Activated CD4-positive, alpha-beta memory T cell treated with anti-CD3 and anti-CD28 coated beads for 36 hours (primary cell): ENCODE results near the gene PABPC1L. TPM values are rescaled to one million over a fixed set of nuclear protein-coding genes. Genes with fewer than 3 reads are reported as not detected.

Source experiments
- CTCF ChIA-PET: fragments of 350-600 bp; sonication (Branson Sonifier 250); formaldehyde crosslinking; loops from one replicate; lab custom pipeline; 2021; ENCODE audit warnings: antibody characterized with exemption, inconsistent platforms; lab: Charles Lee
- POLR2A ChIA-PET: fragments of 350-600 bp; sonication (Branson Sonifier 250); formaldehyde crosslinking; loops from one replicate; lab custom pipeline; 2021; ENCODE audit warnings: antibody characterized with exemption; lab: Charles Lee
- DNase-seq: peaks from one replicate; pipeline ENCODE4 v3.0.0-alpha.2; 2020
- H3K27ac Mint-ChIP-seq: one replicate; pipeline ENCODE4 v1.8.0; 2021; ENCODE audit warnings: mixed read lengths
- H3K27me3 Mint-ChIP-seq: one replicate; pipeline ENCODE4 v1.8.0; 2021; ENCODE audit warnings: mixed read lengths
- H3K36me3 Mint-ChIP-seq: one replicate; pipeline ENCODE4 v1.8.0; 2021; ENCODE audit warnings: mixed read lengths
- H3K4me1 Mint-ChIP-seq: one replicate; pipeline ENCODE4 v1.8.0; 2021; ENCODE audit warnings: low read depth, mixed read lengths
- H3K4me3 Mint-ChIP-seq: one replicate; pipeline ENCODE4 v1.8.0; 2021; ENCODE audit warnings: mild to moderate bottlenecking, mixed read lengths
- H3K9me3 Mint-ChIP-seq: one replicate; pipeline ENCODE4 v1.8.0; 2021; ENCODE audit warnings: mixed read lengths
- intact Hi-C: fragments of 100-400 bp; cut with micrococcal nuclease; formaldehyde crosslinking; loops from one replicate; pipeline ENCODE4 v1.15.1; 2023
- total RNA-seq, 2 experiments: library from RNA; stranded (reverse); gene quantifications; one replicate each; pipeline ENCODE4 v1.2.3, GENCODE V29; 2021

PABPC1L gene
- total RNA-seq, 2 experiments from 2014 or later: 61.5 to 70.7 TPM

DNA sequence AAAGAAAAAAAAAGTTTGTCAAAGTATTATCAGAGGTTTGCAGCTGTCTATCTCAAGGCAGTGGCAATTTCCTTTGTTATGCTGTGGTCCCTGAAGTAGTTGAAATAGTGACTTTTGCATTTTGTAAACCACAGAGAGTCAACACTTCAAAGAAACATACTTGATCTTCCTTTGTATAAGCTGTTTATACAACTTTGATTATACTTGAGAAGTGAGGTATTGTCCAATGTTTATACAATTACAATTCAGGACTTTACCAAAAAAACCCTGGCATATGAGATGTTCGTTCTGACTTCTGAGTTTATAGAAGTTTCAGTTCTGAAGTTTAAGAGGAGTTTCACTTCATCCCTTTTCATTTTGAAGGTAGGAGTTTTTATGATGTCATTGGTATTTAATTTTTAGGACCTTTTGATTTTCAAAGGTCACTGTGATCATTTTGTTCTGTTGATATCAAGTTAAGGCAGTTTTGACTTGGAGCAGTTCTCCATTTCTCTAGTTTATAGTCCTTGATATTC lies 60.4 kb downstream of the PABPC1L start:
- CTCF ChIA-PET: interaction anchor here (0.7 to 2.2 kb wide), 6 partner anchors 10 to 324 kb away, joined by 3 to 8 read pairs (median 4); partner anchors contain the start of gene TOMM34
- no peaks in the 10 kb centered on the region for H3K9me3 Mint-ChIP-seq
- DNase-seq: no peak
- H3K27me3 Mint-ChIP-seq: no peaks in the 10 kb centered on the region
- peak overlapping the region; percentile 98 for H3K27ac Mint-ChIP-seq
- peaks cover 50% of the 10 kb centered on the region for H3K36me3 Mint-ChIP-seq
- peak overlapping the region; percentile 71 for H3K4me3 Mint-ChIP-seq
- intact Hi-C loops: loop anchor here (2.0 kb wide), 1 partner anchor 59 kb away; no protein-coding TSS in a partner anchor
- H3K4me1 Mint-ChIP-seq: peaks cover 64% of the 10 kb centered on the region
- POLR2A ChIA-PET: interaction anchor here (0.6 to 2.8 kb wide), 5 partner anchors 11 to 81 kb away, joined by 3 to 34 read pairs (median 4); partner anchors contain the start of gene TOMM34

DNA sequence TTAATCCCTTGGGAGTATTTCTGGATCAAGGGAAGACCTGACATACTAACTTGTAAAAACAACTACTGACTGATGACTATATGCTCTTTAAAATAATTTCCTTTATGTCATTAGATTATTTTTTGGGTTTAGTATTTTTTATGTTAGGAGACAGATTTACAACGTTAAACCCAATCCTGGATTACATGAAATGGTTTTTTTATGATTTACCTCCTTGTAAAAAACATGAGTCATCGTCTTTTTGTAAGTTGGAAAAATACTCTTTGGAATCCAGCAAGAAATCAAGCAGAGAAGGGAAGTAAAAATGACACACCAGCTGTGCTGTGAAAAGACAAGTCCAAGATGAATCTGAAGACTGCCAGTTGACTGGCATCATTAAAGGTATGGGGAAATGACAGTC lies 63.2 kb downstream of the PABPC1L start:
- H3K9me3 Mint-ChIP-seq: no peaks in the 10 kb centered on the region
- intact Hi-C loops: no loop called here
- H3K4me1 Mint-ChIP-seq: peaks cover 82% of the 10 kb centered on the region
- H3K4me3 Mint-ChIP-seq: no peak overlapping the region
- H3K36me3 Mint-ChIP-seq: peaks cover 54% of the 10 kb centered on the region
- CTCF ChIA-PET: no interaction called here
- POLR2A ChIA-PET: no interaction called here
- DNase-seq: no peak
- peak overlapping the region; percentile 72 for H3K27ac Mint-ChIP-seq
- H3K27me3 Mint-ChIP-seq: no peaks in the 10 kb centered on the region

DNA sequence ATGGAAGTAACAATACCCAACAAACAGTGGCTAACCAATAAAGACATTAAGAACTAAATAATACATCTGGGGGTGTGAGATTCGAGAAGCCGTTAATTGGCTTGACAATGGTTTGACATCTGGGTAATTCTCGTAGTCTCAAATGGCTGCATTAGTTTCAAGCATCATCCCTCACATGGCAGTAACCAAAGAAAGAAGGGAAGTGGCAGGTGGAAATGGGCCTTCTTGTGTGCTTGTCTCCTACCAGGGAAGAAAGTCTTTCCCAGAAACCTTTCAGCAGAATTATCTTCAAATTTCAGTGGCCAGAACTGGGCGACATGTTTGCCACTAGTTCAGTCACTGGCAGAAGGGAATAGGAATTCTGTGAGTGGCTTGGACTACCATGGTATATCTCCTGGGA lies 66.8 kb downstream of the PABPC1L start:
- ChIA-PET POLR2A (interaction anchor here (1.0 to 3.1 kb wide), 2 partner anchors 10 to 17 kb away, joined by 4 to 12 read pairs; partner anchors contain the start of genes STK4 and TOMM34), CTCF (interaction anchor here (2.6 kb wide), 1 partner anchor 134 kb away, joined by 7 read pairs; no protein-coding TSS in a partner anchor)
- DNase-seq: no peak
- intact Hi-C loops: no loop called here
- Mint-ChIP-seq H3K27me3 (no peaks in the 10 kb centered on the region), H3K36me3 (peaks cover 70% of the 10 kb centered on the region), H3K27ac (peak overlapping the region; percentile 50), H3K4me3 (no peak overlapping the region), H3K4me1 (peaks cover 82% of the 10 kb centered on the region), H3K9me3 (no peaks in the 10 kb centered on the region)

DNA sequence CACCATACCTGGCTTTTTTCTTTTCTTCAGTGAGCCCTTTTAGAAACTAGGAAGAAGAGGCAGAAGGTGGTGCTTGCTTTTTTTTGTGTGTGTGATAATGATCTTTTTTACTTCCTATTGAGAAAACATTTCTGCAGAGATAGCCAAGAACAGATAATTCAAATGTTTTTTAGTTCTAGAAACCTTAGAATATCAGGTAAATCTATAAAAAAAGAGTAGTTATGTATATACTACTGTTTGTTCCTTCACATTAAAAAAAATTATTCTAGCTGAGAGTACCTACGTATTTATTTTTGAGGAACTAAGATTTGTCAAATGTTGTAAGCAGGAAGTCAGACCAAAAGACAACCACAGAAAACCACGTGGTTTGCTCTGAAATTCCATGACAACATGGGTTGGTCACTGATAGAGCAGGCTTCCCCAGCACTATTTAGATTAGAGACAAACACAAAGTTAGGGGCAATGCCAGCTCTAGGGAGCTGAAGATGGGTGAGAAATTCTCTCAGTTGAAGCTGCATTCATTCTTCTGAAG lies 69.3 kb downstream of the PABPC1L start:
- intact Hi-C loops: loop anchor here (1.0 kb wide), 2 partner anchors 8 to 11 kb away; no protein-coding TSS in a partner anchor

DNA sequence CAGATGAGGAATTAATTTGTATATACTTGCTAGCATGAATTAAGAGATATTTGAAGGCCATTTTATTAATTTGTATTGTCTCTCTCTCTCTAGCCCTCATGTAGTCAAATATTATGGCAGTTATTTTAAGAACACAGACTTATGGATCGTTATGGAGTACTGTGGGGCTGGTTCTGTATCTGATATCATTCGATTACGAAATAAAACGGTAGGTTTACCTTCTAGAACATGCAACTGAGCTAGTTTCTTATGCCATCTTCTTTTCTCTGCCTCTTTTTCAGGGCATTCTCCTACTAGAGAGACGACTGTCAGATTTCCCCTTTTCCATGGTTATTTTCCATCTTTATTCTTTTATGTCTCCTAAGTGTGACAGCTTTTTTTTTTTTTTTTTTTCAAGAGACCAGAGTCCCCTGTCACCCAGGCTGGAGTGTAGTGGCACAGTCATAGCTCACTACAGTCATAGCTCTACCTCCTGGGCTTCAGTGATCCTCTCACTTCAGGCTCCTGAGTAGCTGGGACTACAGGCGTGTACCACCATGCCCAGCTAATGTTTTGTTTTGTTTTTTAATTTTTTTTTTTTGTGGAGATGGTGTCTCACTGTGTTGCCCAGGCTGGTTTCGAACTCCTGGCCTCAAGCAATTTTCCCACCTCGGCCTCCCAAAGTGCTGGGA lies 72.0 kb downstream of the PABPC1L start:
- H3K27ac Mint-ChIP-seq: peak overlapping the region; percentile 65
- no peaks in the 10 kb centered on the region for H3K9me3 Mint-ChIP-seq
- H3K36me3 Mint-ChIP-seq: peaks cover 58% of the 10 kb centered on the region
- peak; percentile 34 for DNase-seq
- H3K27me3 Mint-ChIP-seq: no peaks in the 10 kb centered on the region
- ChIA-PET CTCF (interaction anchor here (0.6 to 1.4 kb wide), 4 partner anchors 22 to 114 kb away, joined by 3 to 4 read pairs (median 4); partner anchors contain the start of gene TOMM34), POLR2A (interaction anchor here (0.6 to 0.8 kb wide), 5 partner anchors 11 to 392 kb away, joined by 3 to 5 read pairs (median 4); partner anchors contain the start of genes STK4 and SYS1)
- peaks cover 78% of the 10 kb centered on the region for H3K4me1 Mint-ChIP-seq
- H3K4me3 Mint-ChIP-seq: no peak overlapping the region
- intact Hi-C loops: no loop called here

More for the DNA sequence above, 69.3 kb downstream of the PABPC1L start:
- ChIA-PET POLR2A (interaction anchor here (0.6 to 3.1 kb wide), 6 partner anchors 8 to 19 kb away, joined by 3 to 12 read pairs (median 4); partner anchors contain the start of genes STK4 and TOMM34), CTCF (interaction anchor here (1.0 to 2.2 kb wide), 3 partner anchors 11 to 315 kb away, joined by 3 to 10 read pairs (median 4); no protein-coding TSS in a partner anchor)
- Mint-ChIP-seq H3K27ac (peak overlapping the region; percentile 88), H3K36me3 (peaks cover 69% of the 10 kb centered on the region), H3K4me3 (peak overlapping the region; percentile 50), H3K4me1 (peaks cover 79% of the 10 kb centered on the region), H3K9me3 (no peaks in the 10 kb centered on the region), H3K27me3 (no peaks in the 10 kb centered on the region)
- peak; percentile 77 for DNase-seq

DNA sequence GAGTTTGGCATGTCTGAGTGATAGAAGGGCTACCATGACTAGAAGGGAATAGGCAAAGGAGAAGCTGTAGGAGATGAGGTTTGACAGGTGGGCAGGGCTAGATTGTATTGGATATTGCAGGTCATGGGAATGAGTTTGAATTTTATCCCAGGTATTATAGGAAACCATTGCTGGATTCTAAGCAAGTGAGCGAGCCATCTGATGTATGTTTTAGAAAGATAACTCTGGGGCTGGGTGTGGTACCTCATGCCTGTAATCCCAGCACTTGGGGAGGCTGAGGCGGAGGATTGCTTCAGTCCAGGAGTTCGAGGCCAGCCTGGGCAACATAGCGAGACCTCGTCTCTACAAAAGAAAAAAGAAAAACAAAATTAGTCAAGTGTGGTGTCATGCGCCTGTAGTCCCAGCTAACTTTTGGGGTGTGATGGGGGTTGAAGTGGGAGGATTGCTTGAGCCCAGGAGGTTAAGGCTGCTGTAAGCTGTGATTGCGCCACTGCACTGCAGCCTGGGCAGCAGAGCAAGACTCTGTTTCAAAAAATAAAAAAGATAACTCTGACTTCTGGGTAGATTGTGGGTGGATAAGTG lies 73.3 kb downstream of the PABPC1L start:
- no peak for DNase-seq
- intact Hi-C loops: no loop called here
- no peaks in the 10 kb centered on the region for H3K9me3 Mint-ChIP-seq
- H3K36me3 Mint-ChIP-seq: peaks cover 53% of the 10 kb centered on the region
- peak overlapping the region; percentile 72 for H3K27ac Mint-ChIP-seq
- ChIA-PET POLR2A (no interaction called here), CTCF (interaction anchor here (1.4 kb wide), 1 partner anchor 28 kb away, joined by 3 read pairs; no protein-coding TSS in a partner anchor)
- peaks cover 70% of the 10 kb centered on the region for H3K4me1 Mint-ChIP-seq
- H3K4me3 Mint-ChIP-seq: no peak overlapping the region
- H3K27me3 Mint-ChIP-seq: no peaks in the 10 kb centered on the region

DNA sequence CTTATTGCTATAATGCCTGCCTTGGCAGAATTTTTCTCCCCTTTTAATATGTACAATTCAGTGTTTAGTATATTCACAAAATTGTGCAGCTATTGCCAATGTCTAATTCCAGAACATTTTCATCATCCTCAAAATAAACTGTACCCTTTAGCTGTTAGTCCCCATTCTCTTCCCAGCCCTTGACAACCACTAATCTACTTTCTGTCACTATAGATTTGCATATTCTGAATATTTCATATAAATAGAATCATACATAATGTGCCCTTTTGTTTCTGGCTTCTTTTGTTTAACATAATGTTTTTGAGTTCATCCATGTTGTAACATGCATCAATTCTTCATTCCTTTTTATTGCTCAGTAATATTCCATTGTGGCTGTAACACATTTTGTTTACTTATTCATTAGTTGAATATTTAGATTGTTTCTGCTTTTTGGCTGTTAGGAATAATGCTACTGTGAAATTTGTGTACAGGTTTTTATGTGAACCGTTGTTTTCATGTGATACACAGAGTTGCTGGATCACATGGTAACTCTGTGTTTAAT lies 78.8 kb downstream of the PABPC1L start:
- H3K9me3 Mint-ChIP-seq: no peaks in the 10 kb centered on the region
- peaks cover 71% of the 10 kb centered on the region for H3K4me1 Mint-ChIP-seq
- DNase-seq: no peak
- CTCF ChIA-PET: interaction anchor here (2.0 kb wide), 1 partner anchor 22 kb away, joined by 7 read pairs; no protein-coding TSS in a partner anchor
- peak overlapping the region; percentile 70 for H3K27ac Mint-ChIP-seq
- no peak overlapping the region for H3K4me3 Mint-ChIP-seq
- H3K36me3 Mint-ChIP-seq: peaks cover 40% of the 10 kb centered on the region
- intact Hi-C loops: no loop called here
- POLR2A ChIA-PET: no interaction called here
- H3K27me3 Mint-ChIP-seq: no peaks in the 10 kb centered on the region

Other genes with a start within 250 kb of the PABPC1L start
- not detected for gene CCN5, start 194.7 kb upstream of the PABPC1L start, total RNA-seq
- gene KCNK15, start 164.2 kb upstream of the PABPC1L start, total RNA-seq: under 1 TPM; 0.71 to 0.77 TPM
- gene RIMS4, start 99.5 kb upstream of the PABPC1L start, total RNA-seq: not detected
- 100 to 1,000 TPM; 280 to 284 TPM for gene YWHAB, start 24.4 kb upstream of the PABPC1L start, total RNA-seq
- gene TOMM34, start 50.3 kb downstream of the PABPC1L start, total RNA-seq: 10 to 100 TPM; 56.3 to 58.4 TPM
- gene STK4, start 56.5 kb downstream of the PABPC1L start, total RNA-seq: 100 to 1,000 TPM; 126 to 128 TPM
- gene KCNS1, start 191.1 kb downstream of the PABPC1L start, total RNA-seq: under 1 TPM; 0.34 to 0.45 TPM
- not detected for gene WFDC5, start 205.1 kb downstream of the PABPC1L start, total RNA-seq
- gene WFDC12, start 214.4 kb downstream of the PABPC1L start, total RNA-seq: not detected